HG03280 (cell line): ENCODE measurements around the gene RBBP5.

ENCODE experiments used
- ATAC-seq: cut with Tn5 transposase; IDR thresholded peaks from one replicate; pipeline ENCODE4 v1.9.1; 2021; ENCODE audit warnings: mild to moderate bottlenecking, moderate library complexity; ENCODE audit not compliant: unreplicated experiment

The RBBP5 gene

GRCh38 chr1:205058853-205059252 is 62.9 kb downstream of the RBBP5 start:
- no peak for ATAC-seq

DNA sequence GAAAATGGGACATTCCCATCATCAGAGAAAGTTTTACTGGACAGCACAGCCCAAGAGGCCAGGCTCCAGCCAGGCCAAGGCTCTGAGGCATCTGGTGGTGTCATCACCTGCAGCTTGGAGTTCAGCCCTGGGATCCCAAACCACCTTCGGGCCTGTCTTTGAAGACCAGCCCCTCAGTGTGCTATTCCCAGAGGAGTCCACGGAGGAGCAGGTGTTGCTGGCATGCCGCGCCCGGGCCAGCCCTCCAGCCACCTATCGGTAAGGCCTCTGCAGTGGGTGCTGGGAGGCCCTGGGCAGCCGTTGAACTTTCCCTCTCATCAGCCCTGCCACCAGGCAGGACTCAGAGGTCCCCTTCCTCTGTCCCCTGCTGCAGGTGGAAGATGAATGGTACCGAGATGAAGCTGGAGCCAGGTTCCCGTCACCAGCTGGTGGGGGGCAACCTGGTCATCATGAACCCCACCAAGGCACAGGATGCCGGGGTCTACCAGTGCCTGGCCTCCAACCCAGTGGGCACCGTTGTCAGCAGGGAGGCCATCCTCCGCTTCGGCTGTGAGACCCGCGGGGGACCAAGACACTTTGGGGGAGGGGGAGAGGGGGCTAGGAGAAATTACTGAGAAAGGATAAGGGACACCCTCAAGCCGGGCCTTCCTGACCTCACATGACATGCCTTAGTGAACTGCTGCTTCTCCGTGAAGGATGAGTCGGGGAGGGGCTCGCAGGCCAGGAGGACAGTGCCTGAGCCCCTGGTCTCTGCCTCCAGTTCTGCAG is 63.8 kb downstream of the RBBP5 start:
- no peak for ATAC-seq

GRCh38 chr1:205056956-205057568 is 64.7 kb downstream of the RBBP5 start:
- ATAC-seq: no peak

- no peak for ATAC-seq
Observed at GRCh38 chr1:205056188-205056611, 65.6 kb downstream of the RBBP5 start.

- ATAC-seq: no peak
Observed at GRCh38 chr1:205054013-205054412, 67.8 kb downstream of the RBBP5 start.

DNA sequence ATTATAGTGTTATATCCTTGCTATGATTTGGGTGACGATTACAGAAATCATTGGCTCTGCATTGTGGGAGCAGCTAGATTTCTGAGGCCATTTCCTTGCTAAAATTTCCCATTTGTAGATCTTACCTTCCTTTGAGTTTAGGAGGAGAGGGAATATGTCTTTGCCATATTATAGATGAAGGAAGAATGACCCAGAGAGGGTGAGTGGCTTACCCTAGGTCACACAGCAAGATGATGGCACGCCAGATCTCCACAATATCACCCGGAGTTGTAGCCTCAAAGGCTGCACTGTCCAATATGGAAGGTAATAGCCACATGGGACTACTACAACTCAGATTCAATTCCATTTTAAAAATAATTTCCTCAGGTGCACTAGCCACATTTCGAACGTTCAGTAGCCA is 68.5 kb downstream of the RBBP5 start:
- no peak for ATAC-seq

DNA sequence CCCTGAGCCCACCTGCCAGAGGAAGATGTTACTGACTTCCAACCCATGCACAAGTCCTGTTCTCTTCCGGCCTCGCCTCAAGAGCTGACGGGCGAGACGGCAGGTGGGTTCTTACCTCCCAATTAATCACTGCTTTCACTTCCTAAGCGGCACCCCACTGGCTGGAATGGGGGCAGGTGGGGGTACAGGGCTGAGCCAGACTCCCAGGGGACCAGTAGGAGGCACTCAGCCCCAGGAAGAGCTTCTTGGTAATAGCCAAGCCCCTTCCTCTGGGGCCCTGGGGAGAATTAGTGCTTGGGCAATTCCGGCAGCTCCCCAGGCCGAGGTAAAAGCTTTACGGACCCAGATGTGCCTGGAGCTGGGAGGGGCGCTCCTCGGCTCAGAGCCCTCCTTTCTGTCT is 69.1 kb downstream of the RBBP5 start:
- ATAC-seq: no peak

DNA sequence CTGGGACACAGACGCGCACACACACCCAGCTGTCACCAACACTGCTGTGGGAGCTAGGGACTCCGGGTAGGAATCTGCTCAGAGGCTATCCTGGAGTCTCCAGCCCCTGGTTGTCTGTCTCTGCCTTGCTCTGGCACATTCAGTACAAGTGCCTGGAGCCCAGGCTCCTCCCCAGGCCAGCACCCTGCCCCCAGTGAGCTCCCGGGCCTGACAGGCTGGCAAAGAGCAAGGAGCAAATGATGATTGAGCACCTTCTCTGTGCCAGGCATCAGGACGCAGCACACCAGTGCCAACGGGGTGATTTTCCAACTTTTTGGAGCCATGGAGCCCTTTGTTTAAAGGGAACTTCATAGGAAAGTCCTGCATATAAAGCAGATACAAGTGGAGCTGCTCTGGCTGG is 72.3 kb downstream of the RBBP5 start:
- no peak for ATAC-seq

- ATAC-seq: no peak
Observed at GRCh38 chr1:205048382-205048781, 73.4 kb downstream of the RBBP5 start.

- no peak for ATAC-seq
Observed at GRCh38 chr1:205047764-205048231, 74.0 kb downstream of the RBBP5 start.

- ATAC-seq: no peak
Observed at GRCh38 chr1:205046870-205047269, 74.9 kb downstream of the RBBP5 start.

GRCh38 chr1:205045146-205045545 is 76.6 kb downstream of the RBBP5 start:
- ATAC-seq: no peak

GRCh38 chr1:205044741-205045140 is 77.0 kb downstream of the RBBP5 start:
- no peak for ATAC-seq

DNA sequence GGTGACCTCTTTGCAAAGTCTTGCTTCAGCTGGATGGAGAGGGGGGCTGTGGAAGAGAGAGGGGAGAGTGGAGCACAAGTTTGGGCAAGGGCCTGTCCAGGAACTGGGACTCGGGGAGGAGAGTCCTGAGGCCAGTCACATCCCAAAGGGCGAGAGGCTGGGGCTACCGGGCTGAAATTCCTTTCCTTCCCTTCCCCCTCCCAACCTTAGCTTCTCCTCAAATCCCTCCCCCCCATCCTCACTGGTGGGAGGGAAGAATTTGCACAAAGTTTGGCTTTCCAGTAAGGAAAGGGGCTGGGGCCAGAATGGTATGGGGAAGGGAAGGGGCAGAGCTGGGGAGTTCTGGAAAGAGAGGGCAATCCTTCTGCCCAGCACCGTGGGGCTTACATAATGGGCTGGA is 77.9 kb downstream of the RBBP5 start:
- ATAC-seq: no peak

- no peak for ATAC-seq
Observed at GRCh38 chr1:205042911-205043806, 78.6 kb downstream of the RBBP5 start, which contains the start of gene CNTN2. Gene CNTN2, plus strand, starts transcription at chr1:205043212. Its CDS starts 9,974 bp downstream, at chr1:205053186.

- ATAC-seq: no peak
Observed at GRCh38 chr1:205041998-205042910, 79.5 kb downstream of the RBBP5 start.

DNA sequence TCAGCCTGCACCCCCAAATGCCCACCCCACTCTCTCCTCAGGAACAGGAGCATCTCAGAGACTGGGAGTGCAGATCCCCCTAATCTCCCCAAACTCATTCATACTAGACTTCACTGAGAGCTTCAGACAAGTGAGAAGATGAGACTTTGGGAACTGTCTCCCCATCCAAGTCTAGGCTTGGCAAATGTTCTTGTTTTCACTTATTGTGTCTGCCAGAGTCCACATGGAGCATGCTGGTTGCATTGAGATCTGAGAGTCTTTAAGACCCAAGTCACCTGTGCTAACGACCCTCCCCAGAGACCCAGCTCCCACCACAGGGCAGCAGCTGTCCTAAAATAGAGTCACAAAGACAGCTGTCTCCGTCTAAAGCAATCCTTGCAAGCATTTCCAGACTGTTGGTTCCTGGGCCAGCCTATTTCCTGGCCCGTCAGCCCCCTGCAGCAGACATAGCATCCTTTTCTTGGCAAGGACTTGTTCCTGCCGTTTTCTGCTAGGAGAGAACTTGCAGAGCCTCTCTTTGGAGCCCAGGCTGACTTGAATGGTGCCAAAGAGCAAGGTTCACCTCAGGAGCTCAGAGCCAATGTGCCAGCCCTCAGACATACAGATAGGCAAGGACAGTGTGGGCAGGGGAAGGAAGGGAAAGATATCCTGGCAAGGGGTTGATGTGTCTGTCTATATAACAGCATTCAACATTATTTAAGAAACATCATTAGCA is 80.6 kb downstream of the RBBP5 start:
- no peak for ATAC-seq

- ATAC-seq: no peak
Observed at GRCh38 chr1:205038132-205038786, 83.5 kb downstream of the RBBP5 start.

DNA sequence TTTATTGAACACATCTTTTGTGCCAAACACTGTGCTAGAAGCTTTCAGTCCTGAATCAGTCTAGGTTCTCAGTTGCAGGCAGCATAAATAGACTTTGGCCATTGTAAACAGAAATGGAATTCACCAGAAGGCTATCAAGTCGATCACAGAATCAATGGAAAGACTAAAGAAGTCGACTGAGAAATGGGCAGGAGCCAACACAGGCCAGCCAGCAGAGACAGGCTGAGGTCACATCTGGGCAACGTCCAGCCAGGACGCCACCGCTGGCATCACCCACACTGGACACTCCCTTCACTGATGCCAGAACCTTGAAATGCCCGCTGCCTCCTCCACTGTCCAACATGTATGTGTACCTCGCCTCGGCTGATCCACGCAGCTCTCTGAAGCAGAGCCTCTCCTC is 84.2 kb downstream of the RBBP5 start:
- ATAC-seq: no peak
